Endothelial cell (in vitro differentiated cells): ENCODE data around the gene DIO3. TPM values are rescaled to one million over a fixed set of nuclear protein-coding genes. Genes with fewer than 3 reads are reported as not detected.

Experiments
- DNase-seq: peaks from one replicate; pipeline ENCODE4 v3.0.0; 2021; ENCODE audit warnings: low spot score
- H3K27ac Mint-ChIP-seq: one replicate; pipeline ENCODE4 v1.8.0; 2021; ENCODE audit warnings: mixed read lengths, inconsistent platforms; ENCODE audit not compliant: unreplicated experiment
- H3K27me3 Mint-ChIP-seq: one replicate; pipeline ENCODE4 v1.8.0; 2021; ENCODE audit warnings: mild to moderate bottlenecking, moderate library complexity, mixed read lengths, inconsistent platforms; ENCODE audit not compliant: unreplicated experiment
- H3K36me3 Mint-ChIP-seq: one replicate; pipeline ENCODE4 v1.8.0; 2021; ENCODE audit warnings: mild to moderate bottlenecking, low read depth, mixed read lengths, inconsistent platforms; ENCODE audit not compliant: unreplicated experiment
- H3K4me1 Mint-ChIP-seq: one replicate; pipeline ENCODE4 v1.8.0; 2021; ENCODE audit warnings: mild to moderate bottlenecking, mixed read lengths, inconsistent platforms; ENCODE audit not compliant: unreplicated experiment
- H3K4me3 Mint-ChIP-seq: one replicate; pipeline ENCODE4 v1.8.0; 2021; ENCODE audit warnings: mild to moderate bottlenecking, mixed read lengths, inconsistent platforms; ENCODE audit not compliant: unreplicated experiment
- H3K9me3 Mint-ChIP-seq: one replicate; pipeline ENCODE4 v1.8.0; 2021; ENCODE audit warnings: mixed read lengths, inconsistent platforms; ENCODE audit not compliant: unreplicated experiment
- long read RNA-seq: library from polyadenylated mRNA; unstranded; transcript quantifications from one replicate; pipeline ENCODE4 v2.0.0, GENCODE V29; 2020; ENCODE audit not compliant: unreplicated experiment
- total RNA-seq: library from RNA; stranded (reverse); fragmentation: NEBNext Ultra II Directional; extraction: Animal tissue kit (Norgen Biotek cat#: 25700); gene quantifications from one replicate; pipeline ENCODE4 v1.2.1, GENCODE V29; 2021; ENCODE audit not compliant: unreplicated experiment
- TF ChIP-seq, protein P1 (sequence below): fragments of 200-600 bp; sonication (generic); IDR thresholded peaks from one replicate; pipeline ENCODE4 v1.5.0; 2021; ENCODE audit warnings: antibody characterized with exemption; ENCODE audit not compliant: unreplicated experiment

DIO3 gene
- 6.1 TPM for total RNA-seq
- long read RNA-seq, partial matches to known transcripts, result 0 of 1 reads
- long read RNA-seq, other reads (novel, unspliced or antisense), result 0 of 1 reads

DNA sequence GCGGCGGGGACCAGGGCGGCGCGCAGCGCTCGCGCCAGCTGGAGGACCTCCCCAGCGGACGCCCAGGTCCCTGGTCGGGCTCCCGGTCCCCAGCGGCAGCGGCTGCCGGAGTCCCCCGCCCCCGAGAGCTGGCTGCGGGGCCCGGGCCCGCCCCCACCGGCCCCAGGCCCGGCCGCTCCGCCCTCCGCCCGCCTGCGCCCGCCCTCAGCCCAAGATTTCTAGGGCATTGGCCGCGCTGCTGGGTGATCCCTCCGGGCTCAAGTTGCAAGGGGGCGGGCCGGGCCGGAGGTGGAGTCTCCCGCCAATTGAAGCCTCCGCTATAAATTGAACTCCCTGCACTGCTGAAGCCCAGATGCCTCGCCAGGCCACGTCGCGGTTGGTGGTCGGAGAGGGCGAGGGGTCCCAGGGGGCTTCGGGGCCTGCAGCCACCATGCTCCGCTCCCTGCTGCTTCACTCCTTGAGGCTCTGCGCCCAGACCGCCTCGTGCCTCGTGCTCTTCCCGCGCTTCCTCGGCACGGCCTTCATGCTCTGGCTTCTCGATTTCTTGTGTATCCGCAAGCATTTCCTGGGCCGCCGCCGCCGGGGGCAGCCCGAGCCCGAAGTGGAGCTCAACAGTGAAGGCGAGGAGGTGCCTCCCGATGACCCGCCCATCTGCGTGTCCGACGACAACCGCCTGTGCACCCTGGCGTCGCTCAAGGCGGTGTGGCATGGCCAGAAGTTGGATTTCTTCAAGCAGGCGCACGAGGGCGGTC is at the start of gene DIO3:
DIO3 (plus strand) TSS at position 351 of the 752 bp plus-strand sequence.
- peak within 1 kb of the TSS; percentile 71 for H3K4me3 Mint-ChIP-seq
- peaks cover 25% of the 10 kb centered on the region for H3K4me1 Mint-ChIP-seq
- no peaks in the 10 kb centered on the region for H3K9me3 Mint-ChIP-seq
- TF ChIP-seq, protein P1, sequence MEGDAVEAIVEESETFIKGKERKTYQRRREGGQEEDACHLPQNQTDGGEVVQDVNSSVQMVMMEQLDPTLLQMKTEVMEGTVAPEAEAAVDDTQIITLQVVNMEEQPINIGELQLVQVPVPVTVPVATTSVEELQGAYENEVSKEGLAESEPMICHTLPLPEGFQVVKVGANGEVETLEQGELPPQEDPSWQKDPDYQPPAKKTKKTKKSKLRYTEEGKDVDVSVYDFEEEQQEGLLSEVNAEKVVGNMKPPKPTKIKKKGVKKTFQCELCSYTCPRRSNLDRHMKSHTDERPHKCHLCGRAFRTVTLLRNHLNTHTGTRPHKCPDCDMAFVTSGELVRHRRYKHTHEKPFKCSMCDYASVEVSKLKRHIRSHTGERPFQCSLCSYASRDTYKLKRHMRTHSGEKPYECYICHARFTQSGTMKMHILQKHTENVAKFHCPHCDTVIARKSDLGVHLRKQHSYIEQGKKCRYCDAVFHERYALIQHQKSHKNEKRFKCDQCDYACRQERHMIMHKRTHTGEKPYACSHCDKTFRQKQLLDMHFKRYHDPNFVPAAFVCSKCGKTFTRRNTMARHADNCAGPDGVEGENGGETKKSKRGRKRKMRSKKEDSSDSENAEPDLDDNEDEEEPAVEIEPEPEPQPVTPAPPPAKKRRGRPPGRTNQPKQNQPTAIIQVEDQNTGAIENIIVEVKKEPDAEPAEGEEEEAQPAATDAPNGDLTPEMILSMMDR, result no peak
- H3K27ac Mint-ChIP-seq, result no peak within 1 kb of the TSS
- H3K36me3 Mint-ChIP-seq, result peaks cover 4% of the 10 kb centered on the region
- peak; percentile 65 for DNase-seq
- H3K27me3 Mint-ChIP-seq, result peaks cover 38% of the 10 kb centered on the region

- Mint-ChIP-seq H3K4me3 (no peak overlapping the region), H3K27ac (no peak overlapping the region), H3K4me1 (peaks cover 3% of the 10 kb centered on the region), H3K27me3 (peaks cover 11% of the 10 kb centered on the region), H3K36me3 (peaks cover 4% of the 10 kb centered on the region), H3K9me3 (peaks cover 6% of the 10 kb centered on the region)
- no peak for DNase-seq
- TF ChIP-seq, protein P1, result no peak
These were observed 49.5 kb upstream of the DIO3 start for GRCh38 chr14:101511620-101512375.

DNA sequence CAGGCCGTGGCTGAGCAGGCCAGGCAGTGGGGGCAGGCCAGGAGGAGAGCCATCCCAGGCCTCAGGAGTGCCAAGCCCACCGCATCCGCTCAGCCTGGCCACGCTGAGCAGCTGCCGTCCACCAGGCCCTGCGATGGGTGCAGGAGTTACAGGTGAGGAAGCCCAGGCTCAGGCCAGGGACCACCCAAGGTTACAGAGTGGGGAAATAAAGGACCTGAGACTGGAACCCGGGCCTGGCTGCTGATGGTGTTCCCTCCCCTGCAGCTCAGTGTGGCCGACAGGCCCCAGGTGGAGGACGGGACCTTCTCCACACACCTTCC is 49.0 kb upstream of the DIO3 start:
- TF ChIP-seq, protein P1, result no peak
- no peak for DNase-seq
- H3K9me3 Mint-ChIP-seq, result peaks cover 6% of the 10 kb centered on the region
- H3K36me3 Mint-ChIP-seq, result peaks cover 4% of the 10 kb centered on the region
- H3K27ac Mint-ChIP-seq, result no peak overlapping the region
- peaks cover 11% of the 10 kb centered on the region for H3K27me3 Mint-ChIP-seq
- H3K4me1 Mint-ChIP-seq, result peaks cover 3% of the 10 kb centered on the region
- no peak overlapping the region for H3K4me3 Mint-ChIP-seq

DNA sequence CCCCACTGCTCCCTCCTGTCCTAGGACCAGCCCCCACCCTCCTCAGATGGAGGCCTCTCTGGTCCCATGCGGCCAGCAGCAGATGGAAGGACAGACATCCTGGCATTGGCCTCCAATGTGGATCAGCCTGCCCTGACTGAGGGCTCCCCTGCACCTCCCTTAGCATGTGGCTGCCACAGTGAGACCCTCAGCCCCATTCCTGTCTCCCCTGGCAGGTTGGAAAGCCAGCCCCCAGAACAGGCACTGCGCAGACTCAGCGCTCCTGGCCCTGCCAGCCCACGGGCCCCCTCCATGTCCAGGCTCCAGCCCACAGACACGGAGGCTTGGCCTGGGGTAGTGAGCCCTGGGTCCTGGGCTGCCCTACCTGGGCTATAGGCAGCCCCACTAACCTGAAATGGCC is 47.2 kb upstream of the DIO3 start:
- peaks cover 3% of the 10 kb centered on the region for H3K4me1 Mint-ChIP-seq
- TF ChIP-seq, protein P1, result no peak
- H3K36me3 Mint-ChIP-seq, result peaks cover 4% of the 10 kb centered on the region

DNA sequence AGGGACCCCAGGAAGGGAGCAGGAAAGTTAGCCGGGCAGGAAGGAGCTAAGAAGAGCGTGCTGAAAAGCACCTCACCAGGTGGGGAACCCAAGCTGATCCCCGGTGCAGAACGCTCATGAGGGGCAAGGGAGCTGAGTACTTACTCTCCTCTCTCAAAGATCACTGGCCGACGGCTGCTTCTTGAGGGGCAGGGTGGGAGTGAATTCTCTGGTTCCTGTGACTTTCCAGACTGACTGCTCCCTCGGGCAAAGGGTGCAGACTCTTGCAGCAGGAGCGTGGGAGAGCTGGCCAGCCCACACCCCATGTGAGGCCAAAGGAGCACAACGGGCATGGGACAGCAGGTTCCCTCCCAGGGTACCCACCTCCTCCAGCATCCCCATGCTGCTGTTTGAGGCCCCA is 44.9 kb upstream of the DIO3 start:
- peaks cover 11% of the 10 kb centered on the region for H3K27me3 Mint-ChIP-seq
- H3K4me3 Mint-ChIP-seq, result peak overlapping the region; percentile 21

More for the DNA sequence above, 47.2 kb upstream of the DIO3 start:
- peaks cover 6% of the 10 kb centered on the region for H3K9me3 Mint-ChIP-seq
- DNase-seq, result no peak
- H3K27me3 Mint-ChIP-seq, result peaks cover 11% of the 10 kb centered on the region
- H3K27ac Mint-ChIP-seq, result no peak overlapping the region
- no peak overlapping the region for H3K4me3 Mint-ChIP-seq

More for the DNA sequence above, 44.9 kb upstream of the DIO3 start:
- no peak for DNase-seq
- TF ChIP-seq, protein P1, result no peak
- H3K36me3 Mint-ChIP-seq, result peaks cover 4% of the 10 kb centered on the region
- peaks cover 3% of the 10 kb centered on the region for H3K4me1 Mint-ChIP-seq
- H3K9me3 Mint-ChIP-seq, result peaks cover 6% of the 10 kb centered on the region
- H3K27ac Mint-ChIP-seq, result no peak overlapping the region
